ENCODE measurements around the gene RAB28. TPM values are rescaled to one million over a fixed set of nuclear protein-coding genes. Genes with fewer than 3 reads are reported as not detected.

RAB28 gene
- total and polyA plus RNA-seq, 2 experiments from 2014 or later, result 15.3 to 23.9 TPM

DNA sequence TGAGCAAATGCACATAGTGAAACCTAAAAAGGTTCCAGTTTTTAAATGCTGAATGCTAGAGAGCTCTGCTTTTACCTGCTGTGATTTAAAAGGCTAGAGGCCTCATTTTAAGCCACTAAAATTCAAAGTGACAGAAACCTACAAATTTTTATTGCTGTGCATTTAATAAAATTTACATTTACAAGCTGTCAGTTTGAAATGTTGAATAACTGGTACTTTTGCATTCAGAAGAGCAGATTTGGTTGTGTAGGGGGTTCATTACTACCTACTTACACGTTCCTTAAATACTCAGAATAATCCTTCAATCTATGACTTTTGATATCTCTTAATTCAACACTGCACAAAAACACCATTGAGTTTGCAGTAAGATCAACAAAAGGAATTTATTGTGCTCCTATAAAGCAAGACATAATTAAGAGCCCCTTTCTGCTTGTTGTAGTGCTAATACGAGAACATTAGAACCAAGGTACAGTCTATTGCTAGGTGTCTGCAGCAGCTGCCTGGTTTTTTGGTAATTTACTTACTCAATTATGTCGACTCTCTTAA, 32.2 kb upstream of the RAB28 start (continued):
- TF ChIP-seq, protein P1, sequence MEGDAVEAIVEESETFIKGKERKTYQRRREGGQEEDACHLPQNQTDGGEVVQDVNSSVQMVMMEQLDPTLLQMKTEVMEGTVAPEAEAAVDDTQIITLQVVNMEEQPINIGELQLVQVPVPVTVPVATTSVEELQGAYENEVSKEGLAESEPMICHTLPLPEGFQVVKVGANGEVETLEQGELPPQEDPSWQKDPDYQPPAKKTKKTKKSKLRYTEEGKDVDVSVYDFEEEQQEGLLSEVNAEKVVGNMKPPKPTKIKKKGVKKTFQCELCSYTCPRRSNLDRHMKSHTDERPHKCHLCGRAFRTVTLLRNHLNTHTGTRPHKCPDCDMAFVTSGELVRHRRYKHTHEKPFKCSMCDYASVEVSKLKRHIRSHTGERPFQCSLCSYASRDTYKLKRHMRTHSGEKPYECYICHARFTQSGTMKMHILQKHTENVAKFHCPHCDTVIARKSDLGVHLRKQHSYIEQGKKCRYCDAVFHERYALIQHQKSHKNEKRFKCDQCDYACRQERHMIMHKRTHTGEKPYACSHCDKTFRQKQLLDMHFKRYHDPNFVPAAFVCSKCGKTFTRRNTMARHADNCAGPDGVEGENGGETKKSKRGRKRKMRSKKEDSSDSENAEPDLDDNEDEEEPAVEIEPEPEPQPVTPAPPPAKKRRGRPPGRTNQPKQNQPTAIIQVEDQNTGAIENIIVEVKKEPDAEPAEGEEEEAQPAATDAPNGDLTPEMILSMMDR (conservative IDR thresholded peaks at IDR 0.05; ENCODE audit: low read depth in 2 of 2), result no peak
- no peak for TF ChIP-seq STAT1 (IDR thresholded peaks at IDR 0.05; ENCODE audit: unreplicated experiment)
- TF ChIP-seq CREB1 (CRISPR knock-in tag; IDR thresholded peaks at IDR 0.05; ENCODE audit: low read depth), result no peak
- TF ChIP-seq, protein P2, sequence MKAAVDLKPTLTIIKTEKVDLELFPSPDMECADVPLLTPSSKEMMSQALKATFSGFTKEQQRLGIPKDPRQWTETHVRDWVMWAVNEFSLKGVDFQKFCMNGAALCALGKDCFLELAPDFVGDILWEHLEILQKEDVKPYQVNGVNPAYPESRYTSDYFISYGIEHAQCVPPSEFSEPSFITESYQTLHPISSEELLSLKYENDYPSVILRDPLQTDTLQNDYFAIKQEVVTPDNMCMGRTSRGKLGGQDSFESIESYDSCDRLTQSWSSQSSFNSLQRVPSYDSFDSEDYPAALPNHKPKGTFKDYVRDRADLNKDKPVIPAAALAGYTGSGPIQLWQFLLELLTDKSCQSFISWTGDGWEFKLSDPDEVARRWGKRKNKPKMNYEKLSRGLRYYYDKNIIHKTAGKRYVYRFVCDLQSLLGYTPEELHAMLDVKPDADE (IDR thresholded peaks at IDR 0.05), result no peak
- no peak for TF ChIP-seq POLR2AphosphoS5 (IDR thresholded peaks at IDR 0.05; ENCODE audit: low read depth)

DNA sequence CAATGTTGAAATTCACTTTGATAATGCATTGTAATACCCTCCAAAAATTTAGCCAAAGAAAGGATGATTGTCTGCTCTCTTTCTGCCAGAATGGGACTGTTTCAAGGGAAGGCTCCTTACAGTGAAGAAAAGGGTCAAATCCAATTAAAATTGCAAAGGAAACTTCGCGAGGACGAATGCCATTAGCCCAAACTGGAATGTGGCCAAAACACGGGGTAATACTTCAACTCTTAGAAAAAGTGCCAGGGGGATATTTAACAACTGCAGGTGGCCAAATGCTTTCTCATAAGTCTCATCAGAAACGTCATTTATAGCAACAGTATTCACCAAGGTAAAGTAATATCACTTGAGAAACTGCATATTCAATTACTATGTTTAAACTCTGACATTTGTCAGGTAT, 31.1 kb upstream of the RAB28 start:
- no peaks in the 10 kb centered on the region; the same call in 2 of the 3 replicates for H3K9me3 Mint-ChIP-seq
- DNase-seq (ENCODE audit: low spot score) (no peak), ATAC-seq (no peak)
- no peaks in the 10 kb centered on the region for H3K9me2 ChIP-seq (ENCODE audit: insufficient read depth)
- no peak overlapping the region for H3K27ac Mint-ChIP-seq
- H3F3A ChIP-seq (replicated peaks; ENCODE audit: low read depth), result no peaks in the 10 kb centered on the region
- H3K27ac ChIP-seq (ENCODE audit: low read depth), result no peak overlapping the region
- H2AFZ ChIP-seq, result no peak overlapping the region
- H3K27me3 ChIP-seq (ENCODE audit: insufficient read depth), result peaks cover 8% of the 10 kb centered on the region
- H3K4me2 ChIP-seq, result no peak overlapping the region
- no peaks in the 10 kb centered on the region for H3K27me3 Mint-ChIP-seq (ENCODE audit: insufficient read depth, low read depth, poor library complexity)
- no peaks in the 10 kb centered on the region for H3K36me3 ChIP-seq (ENCODE audit: insufficient read depth)
- H3K4me1 Mint-ChIP-seq, result peaks cover 65% of the 10 kb centered on the region
- no peaks in the 10 kb centered on the region for H3K36me3 Mint-ChIP-seq (ENCODE audit: low read depth)
- no peak overlapping the region for H3K4me3 Mint-ChIP-seq
- H3K4me3 ChIP-seq, result no peak overlapping the region
- no peaks in the 10 kb centered on the region for H3K79me2 ChIP-seq (replicated peaks; ENCODE audit: insufficient read depth)
- H4K20me1 ChIP-seq (replicated peaks; ENCODE audit: insufficient read depth), result no peaks in the 10 kb centered on the region
- H3K4me1 ChIP-seq (ENCODE audit: insufficient read depth), result peaks cover 47% of the 10 kb centered on the region
- TF ChIP-seq, protein P3, sequence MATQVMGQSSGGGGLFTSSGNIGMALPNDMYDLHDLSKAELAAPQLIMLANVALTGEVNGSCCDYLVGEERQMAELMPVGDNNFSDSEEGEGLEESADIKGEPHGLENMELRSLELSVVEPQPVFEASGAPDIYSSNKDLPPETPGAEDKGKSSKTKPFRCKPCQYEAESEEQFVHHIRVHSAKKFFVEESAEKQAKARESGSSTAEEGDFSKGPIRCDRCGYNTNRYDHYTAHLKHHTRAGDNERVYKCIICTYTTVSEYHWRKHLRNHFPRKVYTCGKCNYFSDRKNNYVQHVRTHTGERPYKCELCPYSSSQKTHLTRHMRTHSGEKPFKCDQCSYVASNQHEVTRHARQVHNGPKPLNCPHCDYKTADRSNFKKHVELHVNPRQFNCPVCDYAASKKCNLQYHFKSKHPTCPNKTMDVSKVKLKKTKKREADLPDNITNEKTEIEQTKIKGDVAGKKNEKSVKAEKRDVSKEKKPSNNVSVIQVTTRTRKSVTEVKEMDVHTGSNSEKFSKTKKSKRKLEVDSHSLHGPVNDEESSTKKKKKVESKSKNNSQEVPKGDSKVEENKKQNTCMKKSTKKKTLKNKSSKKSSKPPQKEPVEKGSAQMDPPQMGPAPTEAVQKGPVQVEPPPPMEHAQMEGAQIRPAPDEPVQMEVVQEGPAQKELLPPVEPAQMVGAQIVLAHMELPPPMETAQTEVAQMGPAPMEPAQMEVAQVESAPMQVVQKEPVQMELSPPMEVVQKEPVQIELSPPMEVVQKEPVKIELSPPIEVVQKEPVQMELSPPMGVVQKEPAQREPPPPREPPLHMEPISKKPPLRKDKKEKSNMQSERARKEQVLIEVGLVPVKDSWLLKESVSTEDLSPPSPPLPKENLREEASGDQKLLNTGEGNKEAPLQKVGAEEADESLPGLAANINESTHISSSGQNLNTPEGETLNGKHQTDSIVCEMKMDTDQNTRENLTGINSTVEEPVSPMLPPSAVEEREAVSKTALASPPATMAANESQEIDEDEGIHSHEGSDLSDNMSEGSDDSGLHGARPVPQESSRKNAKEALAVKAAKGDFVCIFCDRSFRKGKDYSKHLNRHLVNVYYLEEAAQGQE (IDR thresholded peaks at IDR 0.05; ENCODE audit: unreplicated experiment), result no peak
- TF ChIP-seq, protein P2 (IDR thresholded peaks at IDR 0.05), result no peak
- no peak for TF ChIP-seq POLR2AphosphoS5 (IDR thresholded peaks at IDR 0.05; ENCODE audit: low read depth)
- TF ChIP-seq STAT1 (IDR thresholded peaks at IDR 0.05; ENCODE audit: unreplicated experiment), result no peak
- TF ChIP-seq, protein P4, sequence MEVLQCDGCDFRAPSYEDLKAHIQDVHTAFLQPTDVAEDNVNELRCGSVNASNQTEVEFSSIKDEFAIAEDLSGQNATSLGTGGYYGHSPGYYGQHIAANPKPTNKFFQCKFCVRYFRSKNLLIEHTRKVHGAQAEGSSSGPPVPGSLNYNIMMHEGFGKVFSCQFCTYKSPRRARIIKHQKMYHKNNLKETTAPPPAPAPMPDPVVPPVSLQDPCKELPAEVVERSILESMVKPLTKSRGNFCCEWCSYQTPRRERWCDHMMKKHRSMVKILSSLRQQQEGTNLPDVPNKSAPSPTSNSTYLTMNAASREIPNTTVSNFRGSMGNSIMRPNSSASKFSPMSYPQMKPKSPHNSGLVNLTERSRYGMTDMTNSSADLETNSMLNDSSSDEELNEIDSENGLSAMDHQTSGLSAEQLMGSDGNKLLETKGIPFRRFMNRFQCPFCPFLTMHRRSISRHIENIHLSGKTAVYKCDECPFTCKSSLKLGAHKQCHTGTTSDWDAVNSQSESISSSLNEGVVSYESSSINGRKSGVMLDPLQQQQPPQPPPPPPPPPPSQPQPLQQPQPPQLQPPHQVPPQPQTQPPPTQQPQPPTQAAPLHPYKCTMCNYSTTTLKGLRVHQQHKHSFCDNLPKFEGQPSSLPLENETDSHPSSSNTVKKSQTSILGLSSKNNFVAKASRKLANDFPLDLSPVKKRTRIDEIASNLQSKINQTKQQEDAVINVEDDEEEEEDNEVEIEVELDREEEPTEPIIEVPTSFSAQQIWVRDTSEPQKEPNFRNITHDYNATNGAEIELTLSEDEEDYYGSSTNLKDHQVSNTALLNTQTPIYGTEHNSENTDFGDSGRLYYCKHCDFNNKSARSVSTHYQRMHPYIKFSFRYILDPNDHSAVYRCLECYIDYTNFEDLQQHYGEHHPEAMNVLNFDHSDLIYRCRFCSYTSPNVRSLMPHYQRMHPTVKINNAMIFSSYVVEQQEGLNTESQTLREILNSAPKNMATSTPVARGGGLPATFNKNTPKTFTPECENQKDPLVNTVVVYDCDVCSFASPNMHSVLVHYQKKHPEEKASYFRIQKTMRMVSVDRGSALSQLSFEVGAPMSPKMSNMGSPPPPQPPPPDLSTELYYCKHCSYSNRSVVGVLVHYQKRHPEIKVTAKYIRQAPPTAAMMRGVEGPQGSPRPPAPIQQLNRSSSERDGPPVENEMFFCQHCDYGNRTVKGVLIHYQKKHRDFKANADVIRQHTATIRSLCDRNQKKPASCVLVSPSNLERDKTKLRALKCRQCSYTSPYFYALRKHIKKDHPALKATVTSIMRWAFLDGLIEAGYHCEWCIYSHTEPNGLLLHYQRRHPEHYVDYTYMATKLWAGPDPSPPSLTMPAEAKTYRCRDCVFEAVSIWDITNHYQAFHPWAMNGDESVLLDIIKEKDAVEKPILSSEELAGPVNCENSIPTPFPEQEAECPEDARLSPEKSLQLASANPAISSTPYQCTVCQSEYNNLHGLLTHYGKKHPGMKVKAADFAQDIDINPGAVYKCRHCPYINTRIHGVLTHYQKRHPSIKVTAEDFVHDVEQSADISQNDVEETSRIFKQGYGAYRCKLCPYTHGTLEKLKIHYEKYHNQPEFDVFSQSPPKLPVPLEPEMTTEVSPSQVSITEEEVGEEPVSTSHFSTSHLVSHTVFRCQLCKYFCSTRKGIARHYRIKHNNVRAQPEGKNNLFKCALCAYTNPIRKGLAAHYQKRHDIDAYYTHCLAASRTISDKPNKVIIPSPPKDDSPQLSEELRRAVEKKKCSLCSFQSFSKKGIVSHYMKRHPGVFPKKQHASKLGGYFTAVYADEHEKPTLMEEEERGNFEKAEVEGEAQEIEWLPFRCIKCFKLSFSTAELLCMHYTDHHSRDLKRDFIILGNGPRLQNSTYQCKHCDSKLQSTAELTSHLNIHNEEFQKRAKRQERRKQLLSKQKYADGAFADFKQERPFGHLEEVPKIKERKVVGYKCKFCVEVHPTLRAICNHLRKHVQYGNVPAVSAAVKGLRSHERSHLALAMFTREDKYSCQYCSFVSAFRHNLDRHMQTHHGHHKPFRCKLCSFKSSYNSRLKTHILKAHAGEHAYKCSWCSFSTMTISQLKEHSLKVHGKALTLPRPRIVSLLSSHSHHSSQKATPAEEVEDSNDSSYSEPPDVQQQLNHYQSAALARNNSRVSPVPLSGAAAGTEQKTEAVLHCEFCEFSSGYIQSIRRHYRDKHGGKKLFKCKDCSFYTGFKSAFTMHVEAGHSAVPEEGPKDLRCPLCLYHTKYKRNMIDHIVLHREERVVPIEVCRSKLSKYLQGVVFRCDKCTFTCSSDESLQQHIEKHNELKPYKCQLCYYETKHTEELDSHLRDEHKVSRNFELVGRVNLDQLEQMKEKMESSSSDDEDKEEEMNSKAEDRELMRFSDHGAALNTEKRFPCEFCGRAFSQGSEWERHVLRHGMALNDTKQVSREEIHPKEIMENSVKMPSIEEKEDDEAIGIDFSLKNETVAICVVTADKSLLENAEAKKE (CRISPR knock-in tag; IDR thresholded peaks at IDR 0.05), result no peak
- TF ChIP-seq ZNF114 (CRISPR knock-in tag; IDR thresholded peaks at IDR 0.05), result no peak
- no peak for TF ChIP-seq NANOG (IDR thresholded peaks at IDR 0.05; ENCODE audit: borderline replicate concordance)
- no peak for TF ChIP-seq JUNB (IDR thresholded peaks at IDR 0.05; ENCODE audit: unreplicated experiment)
- no peak for TF ChIP-seq CREB1 (CRISPR knock-in tag; IDR thresholded peaks at IDR 0.05; ENCODE audit: low read depth)
- no peak for TF ChIP-seq EZH2phosphoT487 (IDR thresholded peaks at IDR 0.05; ENCODE audit: unreplicated experiment)
